ENCODE data around the gene TNS2. TPM values are rescaled to one million over a fixed set of nuclear protein-coding genes. Genes with fewer than 3 reads are reported as not detected.
"Not testable (repeated sequence)": the region's sequence is repeated elsewhere in the genome, so short reads cannot be mapped to it uniquely, and the experiment has no call there.

TNS2 gene
- total RNA-seq, 1 experiment from 2014 or later: 3.4 TPM

GRCh38 chr12:53094394-53094787 lies 44.5 kb downstream of the TNS2 start:
- Histone ChIP-seq H3K4me1 (ENCODE audit: insufficient read depth, low read length, poor library complexity, severe bottlenecking) (peaks cover 23% of the 10 kb centered on the region), H3K9me3 (ENCODE audit: low read depth, low read length, poor library complexity, severe bottlenecking) (no peaks in the 10 kb centered on the region), H3K4me3 (ENCODE audit: low read depth, low read length, poor library complexity, severe bottlenecking) (no peak overlapping the region), H3K27me3 (replicated peaks; ENCODE audit: insufficient read depth, low read depth, low read length, poor library complexity) (no peaks in the 10 kb centered on the region), H3K36me3 (ENCODE audit: insufficient read depth, low read length, poor library complexity, severe bottlenecking) (no peaks in the 10 kb centered on the region), H3K27ac (ENCODE audit: low read depth, low read length, poor library complexity, severe bottlenecking) (no peak overlapping the region)
- CTCF ChIA-PET: no interaction called here
- intact Hi-C loops (cut with micrococcal nuclease; ENCODE audit: unreplicated experiment): no loop called here
- TF ChIP-seq EZH2 (IDR thresholded peaks at IDR 0.05; ENCODE audit: borderline replicate concordance, low read depth, low read length, poor library complexity, severe bottlenecking): no peak
- TF ChIP-seq, protein P1, sequence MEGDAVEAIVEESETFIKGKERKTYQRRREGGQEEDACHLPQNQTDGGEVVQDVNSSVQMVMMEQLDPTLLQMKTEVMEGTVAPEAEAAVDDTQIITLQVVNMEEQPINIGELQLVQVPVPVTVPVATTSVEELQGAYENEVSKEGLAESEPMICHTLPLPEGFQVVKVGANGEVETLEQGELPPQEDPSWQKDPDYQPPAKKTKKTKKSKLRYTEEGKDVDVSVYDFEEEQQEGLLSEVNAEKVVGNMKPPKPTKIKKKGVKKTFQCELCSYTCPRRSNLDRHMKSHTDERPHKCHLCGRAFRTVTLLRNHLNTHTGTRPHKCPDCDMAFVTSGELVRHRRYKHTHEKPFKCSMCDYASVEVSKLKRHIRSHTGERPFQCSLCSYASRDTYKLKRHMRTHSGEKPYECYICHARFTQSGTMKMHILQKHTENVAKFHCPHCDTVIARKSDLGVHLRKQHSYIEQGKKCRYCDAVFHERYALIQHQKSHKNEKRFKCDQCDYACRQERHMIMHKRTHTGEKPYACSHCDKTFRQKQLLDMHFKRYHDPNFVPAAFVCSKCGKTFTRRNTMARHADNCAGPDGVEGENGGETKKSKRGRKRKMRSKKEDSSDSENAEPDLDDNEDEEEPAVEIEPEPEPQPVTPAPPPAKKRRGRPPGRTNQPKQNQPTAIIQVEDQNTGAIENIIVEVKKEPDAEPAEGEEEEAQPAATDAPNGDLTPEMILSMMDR (conservative IDR thresholded peaks at IDR 0.05; ENCODE audit: low read depth, low read length): no peak
- DNase-seq (ENCODE audit: low spot score): no peak
- BruUV-seq (replicated peaks): no TSS peak
- POLR2A ChIA-PET (ENCODE audit: low non-redundant PET): no interaction called here

DNA sequence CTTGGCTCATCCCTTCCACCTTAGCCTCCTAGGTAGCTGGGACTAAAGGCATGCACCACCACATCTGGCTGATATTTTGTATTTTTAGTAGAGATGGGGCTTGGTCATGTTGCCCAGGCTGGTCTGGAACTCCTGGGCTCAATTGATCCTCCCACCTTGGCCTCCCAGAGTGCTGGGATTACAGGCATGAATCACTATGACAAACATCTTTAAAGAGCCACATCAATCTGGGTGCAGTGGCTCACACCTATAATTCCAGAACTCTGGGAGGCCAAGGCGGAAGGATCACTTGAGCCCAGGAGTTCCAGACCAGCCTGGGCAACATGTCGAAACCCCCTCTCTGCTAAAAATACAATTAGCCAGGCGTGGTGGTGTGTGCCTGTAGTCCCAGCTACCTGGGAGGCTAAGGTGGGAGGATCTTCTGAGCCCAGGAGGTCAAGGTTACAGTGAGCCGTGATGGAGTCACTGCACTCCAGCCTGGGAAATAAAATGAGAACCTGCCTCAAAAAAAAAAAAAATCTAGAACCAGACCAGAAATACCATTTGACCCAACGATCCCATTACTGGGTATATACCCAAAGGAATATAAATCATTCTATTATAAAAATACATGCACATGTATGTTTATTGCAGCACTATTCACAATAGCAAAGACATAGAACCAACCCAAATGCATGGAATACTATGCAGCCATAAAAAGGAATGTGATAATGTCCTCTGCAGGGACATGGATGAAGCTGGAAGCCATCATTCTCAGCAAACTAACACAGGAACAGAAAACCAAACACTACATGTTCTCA lies 45.1 kb downstream of the TNS2 start:
- DNase-seq (ENCODE audit: low spot score); H3K36me3 ChIP-seq (ENCODE audit: insufficient read depth, low read length, poor library complexity, severe bottlenecking); BruUV-seq (replicated peaks); H3K27ac ChIP-seq (ENCODE audit: low read depth, low read length, poor library complexity, severe bottlenecking); H3K4me3 ChIP-seq (ENCODE audit: low read depth, low read length, poor library complexity, severe bottlenecking); CTCF ChIA-PET; H3K27me3 ChIP-seq (replicated peaks; ENCODE audit: insufficient read depth, low read depth, low read length, poor library complexity); H3K9me3 ChIP-seq (ENCODE audit: low read depth, low read length, poor library complexity, severe bottlenecking); POLR2A ChIA-PET (ENCODE audit: low non-redundant PET): not testable (repeated sequence)
- intact Hi-C loops (cut with micrococcal nuclease; ENCODE audit: unreplicated experiment): loop anchor here (5.0 kb wide), 1 partner anchor 48 kb away; no protein-coding TSS in a partner anchor
- H3K4me1 ChIP-seq (ENCODE audit: insufficient read depth, low read length, poor library complexity, severe bottlenecking): peaks cover 23% of the 10 kb centered on the region

DNA sequence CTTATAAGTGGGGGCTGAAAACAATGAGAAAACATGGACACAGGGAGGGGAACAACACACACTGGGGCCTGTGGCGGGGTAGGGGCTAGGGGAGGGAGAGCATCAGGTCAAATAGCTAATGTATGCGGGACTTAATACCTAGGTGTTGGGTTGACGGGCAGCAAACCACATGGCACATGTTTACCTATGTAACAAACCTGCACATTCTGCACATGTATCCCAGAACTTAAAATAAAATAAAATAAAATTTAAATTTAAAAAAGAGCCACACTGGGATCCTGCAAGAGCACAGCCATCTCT lies 45.7 kb downstream of the TNS2 start:
- H3K27me3 ChIP-seq (replicated peaks; ENCODE audit: insufficient read depth, low read depth, low read length, poor library complexity); H3K36me3 ChIP-seq (ENCODE audit: insufficient read depth, low read length, poor library complexity, severe bottlenecking); H3K4me3 ChIP-seq (ENCODE audit: low read depth, low read length, poor library complexity, severe bottlenecking); DNase-seq (ENCODE audit: low spot score); BruUV-seq (replicated peaks); H3K27ac ChIP-seq (ENCODE audit: low read depth, low read length, poor library complexity, severe bottlenecking); POLR2A ChIA-PET (ENCODE audit: low non-redundant PET); H3K9me3 ChIP-seq (ENCODE audit: low read depth, low read length, poor library complexity, severe bottlenecking); CTCF ChIA-PET: not testable (repeated sequence)
- intact Hi-C loops (cut with micrococcal nuclease; ENCODE audit: unreplicated experiment): loop anchor here (5.0 kb wide), 1 partner anchor 48 kb away; no protein-coding TSS in a partner anchor
- H3K4me1 ChIP-seq (ENCODE audit: insufficient read depth, low read length, poor library complexity, severe bottlenecking): peaks cover 23% of the 10 kb centered on the region

DNA sequence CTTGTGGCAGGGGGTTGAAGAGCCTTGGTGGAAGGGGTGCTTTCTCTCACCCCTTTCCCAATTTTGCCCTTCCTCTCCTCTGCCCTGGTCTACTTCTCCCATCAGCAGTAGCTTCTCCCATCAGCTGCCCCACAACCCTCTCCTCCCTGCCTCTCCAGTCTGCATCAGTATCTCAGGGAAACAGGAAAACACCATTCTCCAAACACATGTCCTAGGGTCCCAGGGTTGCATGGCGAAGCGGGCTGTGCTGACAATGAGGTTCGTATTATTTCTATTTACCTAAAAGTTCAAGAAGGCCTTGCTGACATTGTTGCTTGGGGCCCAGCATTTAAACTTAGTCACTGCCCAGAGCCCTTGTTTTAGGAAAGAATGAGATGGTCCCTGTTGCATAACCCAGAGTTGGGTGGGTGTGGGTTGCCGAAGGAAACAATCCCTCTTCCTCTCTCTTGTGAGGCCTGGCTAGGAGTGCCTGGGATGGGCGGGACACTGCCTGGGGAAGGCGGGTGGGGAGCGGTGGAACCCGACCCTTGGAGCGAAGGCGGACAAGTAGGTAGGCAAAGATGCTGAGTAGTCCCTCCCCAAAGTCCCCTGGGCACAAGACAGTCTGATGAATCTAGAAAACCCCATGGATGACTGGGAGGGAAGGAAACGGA lies 46.4 kb downstream of the TNS2 start:
- ChIA-PET POLR2A (ENCODE audit: low non-redundant PET) (no interaction called here), CTCF (no interaction called here)
- no peak for DNase-seq (ENCODE audit: low spot score)
- H3K9me3 ChIP-seq (ENCODE audit: low read depth, low read length, poor library complexity, severe bottlenecking): no peaks in the 10 kb centered on the region
- H3K27ac ChIP-seq (ENCODE audit: low read depth, low read length, poor library complexity, severe bottlenecking): no peak overlapping the region
- TF ChIP-seq, protein P1 (conservative IDR thresholded peaks at IDR 0.05; ENCODE audit: low read depth, low read length): no peak
- no peak for TF ChIP-seq EZH2 (IDR thresholded peaks at IDR 0.05; ENCODE audit: borderline replicate concordance, low read depth, low read length, poor library complexity, severe bottlenecking)
- no peak overlapping the region for H3K4me3 ChIP-seq (ENCODE audit: low read depth, low read length, poor library complexity, severe bottlenecking)
- no TSS peak for BruUV-seq (replicated peaks)
- intact Hi-C loops (cut with micrococcal nuclease; ENCODE audit: unreplicated experiment): loop anchor here (5.0 kb wide), 1 partner anchor 49 kb away; no protein-coding TSS in a partner anchor
- H3K36me3 ChIP-seq (ENCODE audit: insufficient read depth, low read length, poor library complexity, severe bottlenecking): no peaks in the 10 kb centered on the region
- peaks cover 23% of the 10 kb centered on the region for H3K4me1 ChIP-seq (ENCODE audit: insufficient read depth, low read length, poor library complexity, severe bottlenecking)
- H3K27me3 ChIP-seq (replicated peaks; ENCODE audit: insufficient read depth, low read depth, low read length, poor library complexity): no peaks in the 10 kb centered on the region

Data from A673 (cell line).